MM.1S (cell line): ENCODE results near the gene FAR2.

ENCODE experiments used
- DNase-seq: peaks from one replicate; pipeline ENCODE4 v3.0.0-alpha.2; 2015
- H2AFZ ChIP-seq: fragments of 300-600 bp; sonication (generic); 2 replicates; pipeline ENCODE4 v1.6.0; 2016; ENCODE audit warnings: antibody characterized with exemption, low read length
- H3F3A ChIP-seq: fragments of 300-600 bp; sonication (generic); 2 replicates; pipeline ENCODE4 v1.6.1; 2016; ENCODE audit warnings: mild to moderate bottlenecking, antibody characterized with exemption, low read length, moderate library complexity, mixed read lengths; ENCODE audit not compliant: insufficient read depth
- H3K27ac ChIP-seq: fragments of 300-600 bp; sonication (generic); 2 replicates; pipeline ENCODE4 v1.5.1; 2016; ENCODE audit warnings: mild to moderate bottlenecking, low read length
- H3K27me3 ChIP-seq: fragments of 300-600 bp; sonication (generic); replicated peaks from 2 replicates; pipeline ENCODE4 v1.6.0; 2016; ENCODE audit warnings: low read length; ENCODE audit not compliant: insufficient read depth
- H3K36me3 ChIP-seq: fragments of 300-600 bp; sonication (generic); replicated peaks from 2 replicates; pipeline ENCODE4 v1.6.1; 2016; ENCODE audit warnings: mild to moderate bottlenecking, low read length, mixed read lengths; ENCODE audit not compliant: insufficient read depth
- H3K4me1 ChIP-seq: fragments of 300-600 bp; sonication (generic); 2 replicates; pipeline ENCODE4 v1.6.1; 2016; ENCODE audit warnings: low read length, mixed read lengths
- H3K4me2 ChIP-seq: fragments of 300-600 bp; sonication (generic); 2 replicates; pipeline ENCODE4 v1.6.0; 2016; ENCODE audit warnings: low read depth, low read length
- H3K4me3 ChIP-seq: fragments of 300-600 bp; sonication (generic); 2 replicates; pipeline ENCODE4 v1.5.1; 2016; ENCODE audit warnings: low read length, mixed read lengths
- H3K79me2 ChIP-seq: fragments of 300-600 bp; sonication (generic); 2 replicates; pipeline ENCODE4 v1.6.1; 2016; ENCODE audit warnings: mixed run types, low read length, mixed read lengths
- H3K9ac ChIP-seq: fragments of 300-600 bp; sonication (generic); 2 replicates; pipeline ENCODE4 v1.6.1; 2016; ENCODE audit warnings: low read length, mixed read lengths
- H3K9me2 ChIP-seq: fragments of 300-600 bp; sonication (generic); replicated peaks from 2 replicates; pipeline ENCODE4 v1.6.1; 2016; ENCODE audit warnings: mild to moderate bottlenecking, low read length, mixed read lengths; ENCODE audit not compliant: insufficient read depth
- H3K9me3 ChIP-seq: fragments of 300-600 bp; sonication (generic); replicated peaks from 2 replicates; pipeline ENCODE4 v1.6.1; 2016; ENCODE audit warnings: mild to moderate bottlenecking, low read length, mixed read lengths; ENCODE audit not compliant: insufficient read depth
- H4K20me1 ChIP-seq: fragments of 300-600 bp; sonication (generic); 2 replicates; pipeline ENCODE4 v1.6.1; 2016; ENCODE audit warnings: mild to moderate bottlenecking, low read length, moderate library complexity, mixed read lengths; ENCODE audit not compliant: insufficient read depth
- CTCF ChIP-seq: fragments of 300-600 bp; sonication (generic); IDR thresholded peaks from 2 replicates; pipeline ENCODE4 v1.5.1; 2016; ENCODE audit warnings: antibody characterized with exemption, low read length, mixed read lengths
- EZH2 ChIP-seq: fragments of 300-600 bp; sonication (generic); optimal IDR thresholded peaks from 2 replicates; pipeline ENCODE3; 2017; ENCODE audit warnings: low read depth, mild to moderate bottlenecking, antibody characterized with exemption, low read length, mixed read lengths
- EZH2phosphoT487 ChIP-seq: fragments of 300-600 bp; sonication (generic); IDR thresholded peaks from 2 replicates; pipeline ENCODE4 v1.6.1; 2018; ENCODE audit warnings: antibody characterized with exemption, low read length

FAR2 gene

GRCh38 chr12:29145372-29146170, 3.5 kb upstream of the FAR2 start:
- Histone ChIP-seq H2AFZ (no peak overlapping the region), H3K27ac (no peak overlapping the region), H4K20me1 (no peaks in the 10 kb centered on the region), H3K36me3 (no peaks in the 10 kb centered on the region), H3K79me2 (peaks cover 18% of the 10 kb centered on the region), H3K9ac (no peak overlapping the region), H3K4me1 (0 out of 2 replicates have a peak, but pooled peaks cover 6% of the 10 kb centered on the region), H3K4me3 (no peak overlapping the region), H3K9me3 (no peaks in the 10 kb centered on the region), H3K4me2 (no peak overlapping the region), H3K27me3 (no peaks in the 10 kb centered on the region), H3K9me2 (no peaks in the 10 kb centered on the region), H3F3A (no peaks in the 10 kb centered on the region)
- DNase-seq = no peak
- TF ChIP-seq EZH2phosphoT487 (no peak), CTCF (no peak), EZH2 (no peak)

- no peak for DNase-seq
- H2AFZ ChIP-seq = no peak overlapping the region
- H3K27ac ChIP-seq = no peak overlapping the region
- peaks cover 18% of the 10 kb centered on the region for H3K79me2 ChIP-seq
- no peaks in the 10 kb centered on the region for H4K20me1 ChIP-seq
- no peak overlapping the region for H3K4me2 ChIP-seq
- peaks cover under 1% of the 10 kb centered on the region; the same call in 1 of the 2 replicates for H3F3A ChIP-seq
- TF ChIP-seq EZH2 (no peak), EZH2phosphoT487 (no peak), CTCF (no peak)
- no peaks in the 10 kb centered on the region for H3K36me3 ChIP-seq
- no peak overlapping the region for H3K9ac ChIP-seq
- H3K9me3 ChIP-seq = no peaks in the 10 kb centered on the region
- no peaks in the 10 kb centered on the region for H3K27me3 ChIP-seq
- H3K9me2 ChIP-seq = no peaks in the 10 kb centered on the region
- H3K4me3 ChIP-seq = no peak overlapping the region
- H3K4me1 ChIP-seq = peaks cover 7% of the 10 kb centered on the region
Observed at GRCh38 chr12:29146196-29146595, 2.9 kb upstream of the FAR2 start.

- Histone ChIP-seq H3K27ac (no peak overlapping the region), H3K4me2 (peak overlapping the region; percentile 79), H3K9ac (peak overlapping the region; percentile 91)
Observed at GRCh38 chr12:29147731-29148595, 1.1 kb upstream of the FAR2 start.

More at GRCh38 chr12:29147731-29148595, 1.1 kb upstream of the FAR2 start:
- DNase-seq = no peak
- TF ChIP-seq EZH2 (no peak), CTCF (no peak), EZH2phosphoT487 (no peak)
- Histone ChIP-seq H3K36me3 (no peaks in the 10 kb centered on the region), H3K27me3 (no peaks in the 10 kb centered on the region), H4K20me1 (no peaks in the 10 kb centered on the region), H3F3A (peaks cover 16% of the 10 kb centered on the region), H2AFZ (peak overlapping the region; percentile 96), H3K4me3 (peak overlapping the region; percentile 91), H3K9me2 (no peaks in the 10 kb centered on the region), H3K79me2 (peaks cover 21% of the 10 kb centered on the region), H3K9me3 (no peaks in the 10 kb centered on the region), H3K4me1 (peaks cover 24% of the 10 kb centered on the region)
